Hematopoietic multipotent progenitor cell treated with erythropoietin and hydrocortisone succinate and interleukin-3 and kit ligand, for 6 days (in vitro differentiated cells): Measurements from ENCODE around the gene SIX4.

Experiments used
- DNase-seq: peaks from one replicate; pipeline ENCODE4 v3.0.0-alpha.2; 2015

The SIX4 gene

GRCh38 chr14:60721326-60722106 is 2.6 kb downstream of the SIX4 start:
- peak; percentile 42 for DNase-seq

- DNase-seq = no peak
Measured at GRCh38 chr14:60720962-60721325, 3.2 kb downstream of the SIX4 start.

- DNase-seq = no peak
Measured at GRCh38 chr14:60720391-60720790, 3.8 kb downstream of the SIX4 start.

- DNase-seq = no peak
Measured at GRCh38 chr14:60713513-60713912, 10.6 kb downstream of the SIX4 start.

GRCh38 chr14:60710494-60710893 is 13.7 kb downstream of the SIX4 start:
- no peak for DNase-seq

- no peak for DNase-seq
Measured at GRCh38 chr14:60707858-60708257, 16.3 kb downstream of the SIX4 start.

GRCh38 chr14:60705100-60705499 is 19.1 kb downstream of the SIX4 start:
- no peak for DNase-seq

GRCh38 chr14:60700598-60700997 is 23.6 kb downstream of the SIX4 start:
- DNase-seq = no peak

GRCh38 chr14:60695327-60695726 is 28.8 kb downstream of the SIX4 start:
- DNase-seq = no peak

- DNase-seq = no peak
Measured at GRCh38 chr14:60691383-60692113, 32.6 kb downstream of the SIX4 start.

GRCh38 chr14:60686865-60687264 is 37.3 kb downstream of the SIX4 start:
- no peak for DNase-seq

- no peak for DNase-seq
Measured at GRCh38 chr14:60684203-60684602, 39.9 kb downstream of the SIX4 start.

GRCh38 chr14:60681271-60681670 is 42.9 kb downstream of the SIX4 start:
- no peak for DNase-seq

GRCh38 chr14:60680511-60680910 is 43.6 kb downstream of the SIX4 start:
- DNase-seq = no peak

GRCh38 chr14:60679566-60680258 is 44.4 kb downstream of the SIX4 start:
- DNase-seq = no peak

- DNase-seq = no peak
Measured at GRCh38 chr14:60677701-60678100, 46.5 kb downstream of the SIX4 start.

GRCh38 chr14:60670989-60671388 is 53.2 kb downstream of the SIX4 start:
- no peak for DNase-seq

GRCh38 chr14:60668431-60669112 is 55.6 kb downstream of the SIX4 start:
- DNase-seq = no peak

GRCh38 chr14:60665177-60665550 is 59.0 kb downstream of the SIX4 start:
- DNase-seq = no peak

GRCh38 chr14:60662982-60663381 is 61.2 kb downstream of the SIX4 start:
- no peak for DNase-seq

GRCh38 chr14:60661721-60662120 is 62.4 kb downstream of the SIX4 start:
- no peak for DNase-seq
